ENCODE results near the gene RNF217.
"Not testable (repeated sequence)": the region's sequence is repeated elsewhere in the genome, so short reads cannot be mapped to it uniquely, and the experiment has no call there.

RNF217 gene

DNA sequence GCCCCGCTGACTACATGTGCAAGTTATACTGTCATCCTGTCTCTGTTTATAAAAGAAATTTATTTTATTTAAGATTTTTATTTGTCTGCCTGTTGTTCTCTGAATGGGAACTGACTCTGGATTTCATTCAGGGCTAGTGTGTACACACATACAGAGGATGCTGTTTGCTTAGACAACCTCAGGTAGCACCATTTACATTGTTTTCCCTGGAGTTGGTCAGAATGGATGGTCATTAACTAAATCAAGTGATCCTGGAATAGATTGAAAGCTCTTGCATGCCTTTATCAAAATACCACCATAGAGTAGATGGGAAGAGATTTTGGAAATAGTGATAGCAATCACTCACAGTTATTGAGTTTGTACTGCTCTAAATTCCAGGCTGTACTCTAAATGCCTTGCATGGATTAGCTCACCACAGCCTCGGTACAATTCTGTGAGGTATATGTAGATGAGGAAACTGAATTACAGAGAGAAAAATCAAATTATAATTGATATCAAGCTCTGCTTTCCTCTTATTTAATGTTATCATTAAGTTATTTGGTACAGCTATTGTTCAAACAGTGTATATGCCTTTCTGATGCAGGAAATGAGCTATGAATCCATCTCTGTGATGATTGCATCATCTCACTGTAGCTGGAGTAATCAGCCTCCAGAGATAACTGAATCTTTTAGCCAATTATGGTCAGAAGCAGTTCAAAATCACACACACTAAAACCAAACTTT, 51.9 kb downstream of the RNF217 start:
- DNase-seq (ENCODE audit: low spot score) = peak; percentile 25

DNA sequence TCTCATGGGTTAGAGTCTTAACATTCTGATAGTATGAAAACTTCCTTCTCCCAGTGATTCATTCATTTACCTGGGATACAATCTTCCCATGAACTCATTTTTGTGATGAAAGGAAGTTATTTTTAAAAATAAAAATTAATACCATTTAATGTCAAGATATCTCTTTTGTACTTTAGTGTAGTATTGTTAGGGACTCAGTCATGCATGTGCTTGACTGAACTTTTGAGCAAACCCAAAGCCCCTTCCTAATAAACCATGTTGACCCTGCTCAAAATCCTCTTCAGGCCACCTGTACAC, 52.4 kb downstream of the RNF217 start:
- DNase-seq (ENCODE audit: low spot score) = no peak

- no peak for DNase-seq (ENCODE audit: low spot score)
These were observed 52.9 kb downstream of the RNF217 start for GRCh38 chr6:125015152-125015551.

DNA sequence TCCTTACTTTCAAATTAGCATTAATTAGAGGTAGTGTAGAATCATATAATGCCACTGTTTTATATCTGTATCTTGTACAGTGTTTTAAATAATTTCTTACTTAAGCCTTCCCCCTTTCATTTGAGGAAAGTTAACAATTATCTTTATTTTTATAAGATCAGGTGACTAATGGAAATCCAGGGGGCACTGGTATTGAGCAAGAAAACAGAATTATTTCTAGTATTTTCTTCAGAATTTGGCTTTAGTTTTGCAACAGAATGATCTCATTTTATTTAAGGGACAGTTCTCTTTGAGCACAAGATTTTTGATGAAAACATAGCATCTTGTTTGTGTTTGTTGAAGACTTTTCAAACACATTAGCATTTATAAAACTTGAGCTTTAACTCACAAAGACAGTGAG, 55.9 kb downstream of the RNF217 start:
- no peak for DNase-seq (ENCODE audit: low spot score)

DNA sequence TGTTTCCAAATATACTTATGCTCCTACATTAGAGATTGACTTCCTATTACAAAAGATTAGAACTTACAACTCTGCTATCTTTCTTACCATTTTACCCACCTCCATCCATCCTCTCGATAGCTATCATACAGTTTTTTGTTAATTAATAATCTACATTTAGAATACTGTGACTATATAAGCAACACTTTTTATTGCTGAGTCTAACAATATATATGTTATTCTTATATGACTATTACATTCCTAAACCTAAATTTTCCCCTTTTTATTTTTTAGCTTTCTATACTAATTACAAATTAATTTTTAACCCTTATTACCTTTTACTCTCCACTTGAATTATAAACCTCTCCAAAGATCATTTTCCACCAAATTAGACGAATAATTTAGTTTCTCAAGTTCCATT, 57.0 kb downstream of the RNF217 start:
- DNase-seq (ENCODE audit: low spot score) = no peak

DNA sequence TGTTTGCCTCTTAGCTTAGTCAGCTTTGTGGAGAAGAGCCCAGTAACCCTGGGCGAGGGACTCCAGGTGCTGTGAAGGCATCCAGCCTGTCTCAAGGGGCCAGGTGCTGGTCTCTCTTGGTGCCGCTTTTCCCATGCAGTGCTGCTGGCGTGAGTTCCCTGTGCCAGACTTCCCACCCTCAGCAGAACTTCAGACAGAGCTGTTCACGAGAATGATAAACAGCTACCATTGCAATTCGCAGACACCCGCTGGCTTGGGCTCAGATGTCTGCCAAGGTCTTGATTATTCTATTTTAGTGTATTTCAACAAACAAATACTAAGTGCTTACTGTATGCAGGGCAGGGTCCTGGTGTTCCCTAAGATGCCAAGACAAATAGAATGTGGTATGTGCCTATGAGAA, 57.7 kb downstream of the RNF217 start:
- DNase-seq (ENCODE audit: low spot score) = no peak

DNA sequence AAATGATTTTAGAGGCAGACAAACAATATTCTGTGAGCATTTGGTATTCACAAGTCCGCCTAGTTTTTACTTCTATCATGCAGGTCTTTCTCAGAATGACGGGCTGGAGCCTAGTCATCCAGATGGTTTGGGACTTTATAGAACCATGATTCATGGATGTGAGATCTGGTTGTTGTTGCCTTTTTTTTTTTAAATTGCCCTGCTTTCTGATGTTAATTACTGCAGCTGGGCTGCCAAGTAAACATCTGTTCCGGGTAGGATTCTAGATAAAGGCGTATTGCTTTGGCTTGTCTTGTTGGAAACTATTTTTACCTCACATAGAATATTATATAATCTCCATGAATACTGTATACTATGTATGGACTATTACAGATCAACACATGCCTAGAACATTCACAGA, 58.1 kb downstream of the RNF217 start:
- no peak for DNase-seq (ENCODE audit: low spot score)

DNA sequence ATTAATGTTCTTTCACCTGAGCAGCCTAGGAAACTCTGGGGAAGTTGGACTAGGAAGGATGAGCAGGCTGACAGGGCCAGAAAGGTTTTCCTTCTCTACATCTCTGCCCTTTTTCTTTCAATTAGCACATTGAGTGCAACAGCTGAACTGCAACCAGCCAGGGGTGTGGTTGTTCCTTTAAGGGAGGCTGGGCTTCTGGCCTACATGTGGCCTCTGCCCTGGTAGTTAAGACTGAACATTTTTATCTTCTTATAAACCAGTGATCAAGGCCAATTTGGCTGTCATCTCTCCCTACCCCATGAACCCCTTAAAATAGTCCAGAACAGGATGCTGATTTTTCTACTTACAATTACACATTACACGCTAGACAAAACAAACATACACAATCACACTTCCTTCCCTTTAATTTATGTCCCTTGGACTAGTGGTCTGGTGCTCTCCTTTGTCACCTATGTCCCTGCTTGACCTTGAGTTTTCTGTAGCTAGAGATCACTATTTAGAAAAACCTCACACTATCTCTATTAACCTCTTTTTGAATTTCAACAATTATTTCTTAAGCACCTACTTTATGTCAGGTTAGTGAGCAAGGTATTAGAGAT, 60.3 kb downstream of the RNF217 start:
- DNase-seq (ENCODE audit: low spot score) = no peak

DNA sequence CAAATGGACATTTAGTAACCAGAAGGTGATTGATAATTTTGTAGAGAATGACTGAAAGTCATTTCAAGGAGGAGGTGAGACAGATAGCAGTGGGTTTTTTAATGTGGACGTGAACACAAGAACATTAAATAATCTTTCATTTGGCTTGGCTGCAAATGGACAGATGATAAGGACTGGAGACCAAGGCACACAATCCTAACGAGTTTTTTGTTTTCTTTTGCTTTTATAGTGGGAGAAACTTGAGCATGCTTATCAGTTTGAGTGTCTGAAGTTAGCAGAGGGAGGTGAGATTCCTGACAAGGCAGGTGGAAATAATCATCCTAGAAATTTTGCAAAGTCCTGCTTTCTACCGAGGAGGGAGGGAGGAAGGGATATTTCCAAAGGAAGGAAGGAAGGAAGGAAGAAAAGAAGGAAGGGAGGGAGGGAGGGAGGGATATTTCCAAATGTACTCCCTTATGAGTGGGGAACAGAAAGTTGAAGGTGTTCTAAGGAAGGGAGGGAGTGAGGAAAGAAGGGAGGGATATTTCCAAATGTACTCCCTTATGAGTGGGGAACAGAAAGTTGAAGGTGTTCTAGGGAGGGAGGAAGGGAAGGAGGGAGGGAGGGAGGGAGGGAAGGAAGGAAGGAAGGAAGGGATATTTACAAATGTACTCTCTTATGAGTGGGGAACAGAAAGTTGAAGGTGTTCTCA, 63.1 kb downstream of the RNF217 start:
- no peak for DNase-seq (ENCODE audit: low spot score)

DNA sequence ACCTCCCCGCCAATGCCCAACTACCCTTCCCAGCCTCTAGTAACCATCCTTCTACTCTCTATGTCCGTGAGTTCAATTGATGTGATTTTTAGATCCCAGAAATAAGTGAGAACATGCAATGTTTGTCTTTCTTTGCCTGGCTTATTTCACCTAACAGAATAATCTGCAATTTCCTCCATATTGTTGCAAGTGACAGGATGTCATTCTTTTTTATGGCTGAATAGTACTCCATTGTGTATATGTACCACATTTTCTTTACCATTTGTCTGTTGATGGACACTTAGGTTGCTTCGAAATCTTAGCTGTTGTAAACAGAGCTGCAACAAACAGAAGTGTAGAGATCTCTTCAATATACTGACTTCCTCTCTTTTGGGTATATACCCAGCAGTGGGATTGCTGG, 65.0 kb downstream of the RNF217 start:
- no peak for DNase-seq (ENCODE audit: low spot score)

- DNase-seq (ENCODE audit: low spot score) = no peak
These were observed 68.7 kb downstream of the RNF217 start for GRCh38 chr6:125030969-125031368.

DNA sequence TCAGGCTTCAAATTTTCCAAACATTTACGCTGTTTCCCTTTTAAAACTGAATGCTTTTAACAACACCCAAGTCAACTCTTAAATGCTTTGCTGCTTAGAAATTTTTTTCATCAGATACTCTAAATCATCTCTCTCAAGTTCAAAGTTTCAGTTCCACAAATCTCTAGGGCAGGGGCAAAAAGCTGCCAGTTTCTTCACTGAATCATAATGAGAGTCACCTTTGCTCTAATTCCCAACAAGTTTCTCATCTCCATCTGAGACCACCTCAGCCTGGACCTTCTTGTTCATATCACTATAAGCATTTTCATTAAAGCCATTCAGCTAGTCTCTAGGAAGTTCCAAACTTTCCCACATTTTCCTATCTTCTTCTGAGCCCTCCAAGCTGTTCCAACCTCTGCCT, 69.1 kb downstream of the RNF217 start:
- no peak for DNase-seq (ENCODE audit: low spot score)

- not testable (repeated sequence) for DNase-seq (ENCODE audit: low spot score)
These were observed 72.7 kb downstream of the RNF217 start for GRCh38 chr6:125034929-125035328.

DNA sequence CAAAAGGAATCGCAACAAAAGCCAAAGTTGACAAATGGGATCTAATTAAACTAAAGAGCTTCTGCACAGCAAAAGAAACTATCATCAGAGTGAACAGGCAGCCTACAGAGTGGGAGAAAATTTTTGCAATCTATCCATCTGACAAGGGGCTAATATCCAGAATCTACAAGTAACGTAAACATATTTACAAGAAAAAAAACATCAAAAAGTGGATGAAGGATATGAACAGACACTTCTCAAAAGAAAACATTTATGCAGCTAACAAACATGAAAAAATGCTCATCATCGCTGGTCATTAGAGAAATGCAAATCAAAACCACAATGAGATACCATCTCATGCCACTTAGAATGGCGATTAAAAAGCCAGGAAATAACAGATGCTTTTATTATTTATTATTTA, 74.2 kb downstream of the RNF217 start:
- not testable (repeated sequence) for DNase-seq (ENCODE audit: low spot score)

GRCh38 chr6:125037827-125038226, 75.6 kb downstream of the RNF217 start:
- DNase-seq (ENCODE audit: low spot score) = no peak

DNA sequence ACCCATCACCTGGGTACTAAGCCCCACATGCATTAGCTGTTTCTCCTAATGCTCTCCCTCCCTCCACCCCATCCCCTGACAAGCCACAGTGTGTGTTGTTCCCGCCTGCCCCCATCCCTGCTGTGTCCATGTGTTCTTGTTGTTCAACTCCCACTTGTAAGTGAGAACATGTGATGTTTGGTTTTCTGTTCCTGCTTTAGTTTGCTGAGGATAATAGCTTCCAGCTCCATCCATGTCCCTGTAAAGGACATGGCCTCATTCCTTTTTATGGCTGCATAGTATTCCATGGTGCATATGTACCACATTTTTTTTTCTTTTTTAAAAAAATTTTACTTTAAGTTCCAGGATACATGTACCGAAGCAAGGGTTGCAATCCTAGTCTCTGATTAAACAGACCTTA, 76.7 kb downstream of the RNF217 start:
- no peak for DNase-seq (ENCODE audit: low spot score)

- DNase-seq (ENCODE audit: low spot score) = peak; percentile 82
These were observed 79.7 kb downstream of the RNF217 start for GRCh38 chr6:125041740-125042459.

DNA sequence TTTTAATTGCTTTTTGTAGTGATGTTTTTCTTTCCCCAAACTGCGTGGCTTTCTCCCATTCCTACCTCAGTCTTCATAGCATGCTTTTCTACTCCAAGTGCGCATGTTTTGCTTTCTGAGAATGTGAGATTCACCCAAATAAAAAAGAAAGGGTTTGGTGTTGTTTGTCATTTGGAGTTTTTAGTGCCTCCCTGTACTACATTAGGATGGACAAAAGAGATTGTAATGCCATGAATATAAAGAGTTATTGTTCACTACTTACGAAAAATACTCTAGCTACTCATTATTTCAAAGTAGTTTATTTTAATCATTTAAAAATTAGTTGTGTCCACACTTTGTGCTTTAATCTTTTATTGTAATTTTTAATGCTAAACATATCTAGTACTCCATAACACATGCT, 81.8 kb downstream of the RNF217 start:
- DNase-seq (ENCODE audit: low spot score) = no peak

DNA sequence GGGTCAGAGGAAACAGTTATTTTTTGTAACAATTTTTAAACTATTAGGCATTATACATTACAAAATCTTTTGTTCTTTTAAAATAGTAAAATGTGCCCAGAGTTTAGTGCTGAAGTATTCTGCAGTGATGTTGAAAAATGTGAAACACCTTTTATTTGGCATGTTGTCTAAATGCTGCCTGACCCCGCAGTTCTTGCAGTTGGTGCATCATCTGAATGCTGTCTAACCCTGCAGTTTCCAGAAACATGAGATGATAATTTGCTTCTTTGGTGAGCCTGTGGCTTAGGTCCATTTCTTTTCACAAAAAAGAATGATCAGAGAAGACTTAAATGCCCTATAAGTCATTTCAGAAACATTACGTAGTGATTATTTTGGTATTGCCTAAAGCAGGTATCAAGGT, 82.4 kb downstream of the RNF217 start:
- DNase-seq (ENCODE audit: low spot score) = no peak

GRCh38 chr6:125046107-125046925, 84.1 kb downstream of the RNF217 start:
- no peak for DNase-seq (ENCODE audit: low spot score)

GRCh38 chr6:125048274-125048673, 86.0 kb downstream of the RNF217 start:
- DNase-seq (ENCODE audit: low spot score) = no peak

DNA sequence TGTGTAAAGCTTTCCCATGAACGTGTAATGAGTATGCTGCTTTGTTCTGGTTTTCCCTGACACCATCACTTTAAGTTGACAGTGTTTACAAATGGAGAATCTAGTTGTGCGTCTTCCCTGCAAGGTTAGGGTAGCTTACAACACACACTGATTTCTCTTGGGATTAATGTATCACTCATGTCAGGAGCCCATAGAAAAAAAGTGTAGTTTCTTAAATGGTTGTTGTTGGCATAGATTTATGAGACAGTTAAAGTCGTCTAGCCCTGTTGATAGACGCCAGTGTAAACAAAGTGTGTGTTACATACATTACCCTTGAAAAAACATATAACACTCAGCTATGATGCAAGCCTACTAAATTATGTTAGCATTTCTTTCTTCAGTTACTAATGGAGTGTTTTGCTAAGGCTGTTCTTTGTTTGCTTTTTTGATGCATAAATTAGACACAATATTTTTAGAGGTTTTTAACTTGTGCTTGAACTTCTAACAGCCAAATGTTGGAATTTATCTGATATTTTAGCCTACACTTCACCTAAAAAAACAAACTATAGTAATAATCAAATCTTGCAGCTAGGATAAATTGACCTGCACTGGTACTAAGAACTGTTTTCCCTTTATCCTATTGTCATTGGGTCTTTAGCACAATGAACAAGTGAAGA, 88.6 kb downstream of the RNF217 start:
- no peak for DNase-seq (ENCODE audit: low spot score)
